A549 (cell line): Measurements from ENCODE around the gene RNF34.

Source experiments
- CHD2 ChIP-seq: fragments of 150-350 bp; IDR thresholded peaks from 2 replicates; pipeline ENCODE4 v1.6.1; 2014; ENCODE audit warnings: low read length; ENCODE audit not compliant: partially characterized antibody
- CTCF ChIP-seq: fragments of >200 bp; sonication (Bioruptor Twin); formaldehyde crosslinking; IDR thresholded peaks from 3 replicates; pipeline ENCODE4 v1.5.1; 2016
- EP300 ChIP-seq, 2 experiments: fragments of >200 bp; sonication (Bioruptor Twin); formaldehyde crosslinking; IDR thresholded peaks; 2 replicates in 1 of 2; 3 replicates in 1 of 2; pipeline ENCODE4 v1.6.1; 2016 to 2017
- JUNB ChIP-seq: fragments of >200 bp; sonication (Bioruptor Twin); formaldehyde crosslinking; IDR thresholded peaks from 2 replicates; pipeline ENCODE4 v1.6.1; 2016
- MAFK ChIP-seq: fragments of 450-650 bp; IDR thresholded peaks from 2 replicates; pipeline ENCODE4 v1.6.1; 2014; ENCODE audit not compliant: partially characterized antibody
- PHF8 ChIP-seq: fragments of 200-600 bp; sonication (generic); IDR thresholded peaks from 2 replicates; pipeline ENCODE4 v1.6.1; 2016; ENCODE audit warnings: low read depth, mild to moderate bottlenecking, antibody characterized with exemption, moderate library complexity, borderline replicate concordance
- RFX5 ChIP-seq: fragments of 450-650 bp; IDR thresholded peaks from 2 replicates; pipeline ENCODE4 v1.7.1; 2014; ENCODE audit warnings: antibody characterized with exemption, mild to moderate bottlenecking, moderate library complexity
- RNF2 ChIP-seq: fragments of 200-600 bp; sonication (generic); IDR thresholded peaks from 2 replicates; pipeline ENCODE4 v1.6.1; 2016; ENCODE audit warnings: low read depth, mild to moderate bottlenecking, antibody characterized with exemption, moderate library complexity, borderline replicate concordance
- ZFP36 ChIP-seq: fragments of 450-650 bp; IDR thresholded peaks from 2 replicates; pipeline ENCODE4 v1.6.1; 2014; ENCODE audit warnings: borderline replicate concordance; ENCODE audit not compliant: partially characterized antibody
- TF ChIP-seq, protein P1 (sequence below): fragments of 200-600 bp; sonication (generic); IDR thresholded peaks from 2 replicates; pipeline ENCODE4 v1.6.1; 2016; ENCODE audit warnings: antibody characterized with exemption, mild to moderate bottlenecking, moderate library complexity

- peak; percentile 26; the same call in 1 of the 3 replicates for TF ChIP-seq CTCF
- TF ChIP-seq RFX5: no peak
- no peak for TF ChIP-seq RNF2
- TF ChIP-seq ZFP36: no peak
- TF ChIP-seq CHD2: no peak
- TF ChIP-seq, protein P1, sequence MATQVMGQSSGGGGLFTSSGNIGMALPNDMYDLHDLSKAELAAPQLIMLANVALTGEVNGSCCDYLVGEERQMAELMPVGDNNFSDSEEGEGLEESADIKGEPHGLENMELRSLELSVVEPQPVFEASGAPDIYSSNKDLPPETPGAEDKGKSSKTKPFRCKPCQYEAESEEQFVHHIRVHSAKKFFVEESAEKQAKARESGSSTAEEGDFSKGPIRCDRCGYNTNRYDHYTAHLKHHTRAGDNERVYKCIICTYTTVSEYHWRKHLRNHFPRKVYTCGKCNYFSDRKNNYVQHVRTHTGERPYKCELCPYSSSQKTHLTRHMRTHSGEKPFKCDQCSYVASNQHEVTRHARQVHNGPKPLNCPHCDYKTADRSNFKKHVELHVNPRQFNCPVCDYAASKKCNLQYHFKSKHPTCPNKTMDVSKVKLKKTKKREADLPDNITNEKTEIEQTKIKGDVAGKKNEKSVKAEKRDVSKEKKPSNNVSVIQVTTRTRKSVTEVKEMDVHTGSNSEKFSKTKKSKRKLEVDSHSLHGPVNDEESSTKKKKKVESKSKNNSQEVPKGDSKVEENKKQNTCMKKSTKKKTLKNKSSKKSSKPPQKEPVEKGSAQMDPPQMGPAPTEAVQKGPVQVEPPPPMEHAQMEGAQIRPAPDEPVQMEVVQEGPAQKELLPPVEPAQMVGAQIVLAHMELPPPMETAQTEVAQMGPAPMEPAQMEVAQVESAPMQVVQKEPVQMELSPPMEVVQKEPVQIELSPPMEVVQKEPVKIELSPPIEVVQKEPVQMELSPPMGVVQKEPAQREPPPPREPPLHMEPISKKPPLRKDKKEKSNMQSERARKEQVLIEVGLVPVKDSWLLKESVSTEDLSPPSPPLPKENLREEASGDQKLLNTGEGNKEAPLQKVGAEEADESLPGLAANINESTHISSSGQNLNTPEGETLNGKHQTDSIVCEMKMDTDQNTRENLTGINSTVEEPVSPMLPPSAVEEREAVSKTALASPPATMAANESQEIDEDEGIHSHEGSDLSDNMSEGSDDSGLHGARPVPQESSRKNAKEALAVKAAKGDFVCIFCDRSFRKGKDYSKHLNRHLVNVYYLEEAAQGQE: no peak
- no peak for TF ChIP-seq JUNB
- TF ChIP-seq PHF8: no peak
- no peak for TF ChIP-seq EP300 (IDR thresholded peaks at IDR 0.05)
- TF ChIP-seq MAFK: no peak
These were observed 16.3 kb upstream of the RNF34 start for GRCh38 chr12:121383601-121384021.
